NCI-H2227 (cell line): ENCODE results near the gene MS4A10.
A peak's percentile ranks its signal among the peaks of the same experiment; 100 is the strongest.

ENCODE experiments used
- DNase-seq: peaks from one replicate; lab custom pipeline; 2025; ENCODE audit not compliant: unreplicated experiment; lab: John Stamatoyannopoulos, UW

MS4A10 gene

DNA sequence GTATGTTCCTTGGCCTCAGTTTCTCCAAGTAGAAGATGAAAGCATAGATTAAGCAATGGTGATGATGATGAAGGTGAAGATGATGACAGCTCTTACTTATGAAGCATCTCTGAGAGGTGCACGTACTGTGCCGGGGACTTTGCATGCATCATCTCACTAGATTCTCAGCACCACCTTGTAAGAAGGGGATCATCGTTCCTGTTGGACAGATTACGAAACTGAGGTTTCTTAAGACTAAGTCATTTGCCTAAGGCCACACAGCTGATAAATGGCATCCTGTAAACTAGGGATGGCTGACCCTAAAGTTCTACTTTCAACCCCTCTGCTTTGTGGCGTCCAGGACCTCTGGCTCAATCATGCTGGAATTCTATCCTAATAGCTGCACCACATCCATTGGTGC is 19.8 kb upstream of the MS4A10 start:
- DNase-seq: no peak

DNA sequence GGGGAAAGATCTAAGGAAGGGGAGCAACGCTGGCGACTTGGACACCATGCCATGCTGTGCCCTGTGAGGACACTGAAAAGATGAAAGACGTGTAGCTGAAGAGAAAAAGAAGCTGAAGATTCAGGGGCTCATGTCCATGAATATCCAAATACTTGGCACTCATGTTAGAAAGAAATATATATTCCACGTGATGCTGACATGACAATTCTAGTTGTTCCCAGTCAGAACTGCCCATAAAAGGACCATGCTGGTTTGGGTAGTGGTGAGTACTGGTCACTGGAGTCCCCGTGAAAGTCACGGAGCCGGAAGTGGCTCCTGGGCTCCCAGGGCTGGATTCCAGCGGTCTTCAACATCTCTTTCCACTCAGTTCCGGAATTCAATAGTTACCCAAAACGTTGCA is 18.6 kb upstream of the MS4A10 start:
- no peak for DNase-seq

DNA sequence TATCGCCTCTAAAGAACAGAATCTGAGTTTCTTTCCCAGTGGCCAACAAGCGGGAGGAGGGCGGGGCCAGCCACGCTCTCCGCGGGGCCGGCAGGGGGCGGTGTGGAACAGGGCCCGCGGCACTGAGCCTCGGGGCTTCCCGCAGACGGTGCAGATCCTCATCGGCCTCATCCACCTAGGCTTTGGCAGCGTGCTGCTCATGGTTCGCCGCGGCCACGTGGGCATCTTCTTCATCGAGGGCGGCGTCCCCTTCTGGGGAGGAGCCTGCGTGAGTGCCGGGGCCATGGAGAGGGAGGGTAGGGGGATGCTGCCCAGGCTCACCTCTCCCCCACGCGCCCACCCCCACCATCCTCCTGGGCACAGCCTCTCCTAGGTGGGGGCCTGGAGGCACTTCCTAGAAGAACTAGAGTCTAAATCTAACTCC is 17.7 kb upstream of the MS4A10 start:
- no peak for DNase-seq

DNA sequence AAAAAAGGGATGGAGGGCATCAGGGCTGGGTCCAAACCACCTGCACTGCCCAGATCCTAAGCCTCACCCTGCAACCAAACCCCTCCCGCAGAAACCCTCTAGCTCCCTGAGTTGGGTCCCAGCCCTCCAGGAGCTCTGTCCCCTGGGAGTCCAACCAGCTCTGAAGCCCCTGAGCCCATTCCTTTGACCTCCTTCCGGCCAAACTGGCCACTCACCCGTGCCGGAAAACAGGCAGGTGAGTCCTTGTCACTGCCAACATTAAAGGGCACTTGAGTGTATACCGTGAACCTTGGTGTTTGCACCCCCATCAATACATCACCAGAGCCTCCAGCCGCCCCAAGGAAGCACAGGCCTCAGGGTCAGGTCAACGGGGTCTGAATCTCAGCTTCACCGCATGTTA is 16.9 kb upstream of the MS4A10 start:
- no peak for DNase-seq

DNA sequence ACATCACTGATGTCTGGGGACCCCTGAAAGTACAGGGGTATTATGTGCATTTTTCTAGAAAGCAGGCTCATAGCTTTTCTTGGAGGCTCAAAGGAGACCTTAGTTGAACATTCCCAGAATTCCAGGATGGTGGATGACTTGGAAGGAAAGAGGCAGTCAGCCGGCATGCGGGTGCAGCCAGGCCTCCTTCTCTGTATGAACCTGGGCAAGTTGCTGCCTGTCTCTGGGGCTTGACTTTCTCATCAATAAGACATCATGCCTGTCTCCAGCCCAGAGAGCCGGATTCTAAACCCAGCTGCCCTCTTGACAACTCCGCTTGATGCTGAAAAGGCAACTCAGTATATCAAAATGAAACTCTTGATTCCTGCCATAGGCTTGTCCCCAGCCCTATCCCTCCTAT is 15.9 kb upstream of the MS4A10 start:
- no peak for DNase-seq

DNA sequence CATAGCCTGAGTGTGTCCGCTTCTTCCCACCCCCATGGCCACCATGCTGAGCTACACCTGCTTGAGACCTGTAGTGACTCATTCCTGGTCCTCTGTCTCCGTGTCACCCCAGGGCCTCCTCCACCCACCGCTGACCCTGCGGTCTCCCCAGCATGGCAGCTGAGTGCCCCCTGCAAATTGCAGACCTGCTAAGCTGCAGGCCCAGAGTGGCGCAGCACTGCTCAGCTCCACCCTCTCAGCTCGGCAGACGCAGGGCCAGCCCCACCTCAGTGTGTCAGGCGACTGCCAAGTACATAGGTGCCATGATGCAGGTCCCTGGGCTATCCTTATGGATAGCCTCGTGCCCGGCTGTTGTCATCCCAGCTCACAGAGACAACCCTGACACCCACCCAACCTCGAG is 15.3 kb upstream of the MS4A10 start:
- DNase-seq: no peak

DNA sequence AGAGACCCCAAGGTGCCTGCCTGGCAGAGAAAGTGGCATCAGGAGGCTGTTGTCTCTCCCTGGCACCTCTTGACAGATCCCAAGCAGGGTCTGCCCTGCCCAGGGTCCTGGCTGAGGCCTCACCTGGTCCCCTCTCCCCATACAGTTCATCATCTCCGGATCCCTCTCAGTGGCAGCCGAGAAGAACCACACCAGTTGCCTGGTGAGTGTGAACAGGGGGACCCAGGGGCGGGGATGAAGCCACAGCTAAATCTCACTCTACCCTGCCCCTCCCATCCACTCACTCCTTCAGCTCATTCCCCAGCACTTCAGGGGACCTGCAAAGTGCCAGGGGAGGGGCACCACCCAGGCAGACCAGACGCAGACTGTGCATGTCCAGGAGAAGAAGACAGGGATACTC is 14.0 kb upstream of the MS4A10 start:
- DNase-seq: no peak

DNA sequence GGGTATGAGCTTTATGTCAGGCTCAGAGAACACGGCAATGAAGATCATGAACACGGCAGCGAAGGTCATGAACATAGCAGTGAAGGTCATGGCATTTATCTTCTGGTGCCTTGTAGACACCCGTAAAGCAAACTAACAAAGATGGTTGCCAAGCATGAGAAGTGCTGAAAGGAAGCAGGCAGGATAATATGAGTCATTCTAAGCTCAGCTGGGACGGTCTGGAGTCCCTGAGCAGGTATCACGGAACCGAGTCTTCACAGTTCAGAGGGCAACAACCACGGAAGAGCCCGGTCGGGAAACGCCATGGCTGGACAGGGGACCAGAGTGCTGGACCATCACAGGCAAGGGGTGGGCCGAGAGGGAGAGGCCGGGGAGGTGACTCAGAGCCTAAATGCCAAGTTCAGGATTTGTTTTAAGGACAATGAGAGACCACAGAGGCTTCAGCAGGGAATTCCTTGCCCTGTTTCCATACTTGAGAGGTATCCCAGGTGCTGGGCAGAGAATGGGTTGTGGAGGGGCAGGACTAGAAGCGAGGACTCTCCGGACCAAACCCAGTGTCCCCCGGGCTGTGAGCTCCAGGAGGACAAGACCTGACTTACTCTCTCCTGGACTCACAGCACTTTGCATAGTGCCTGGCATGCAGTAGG is 13.1 kb upstream of the MS4A10 start:
- DNase-seq: no peak

DNA sequence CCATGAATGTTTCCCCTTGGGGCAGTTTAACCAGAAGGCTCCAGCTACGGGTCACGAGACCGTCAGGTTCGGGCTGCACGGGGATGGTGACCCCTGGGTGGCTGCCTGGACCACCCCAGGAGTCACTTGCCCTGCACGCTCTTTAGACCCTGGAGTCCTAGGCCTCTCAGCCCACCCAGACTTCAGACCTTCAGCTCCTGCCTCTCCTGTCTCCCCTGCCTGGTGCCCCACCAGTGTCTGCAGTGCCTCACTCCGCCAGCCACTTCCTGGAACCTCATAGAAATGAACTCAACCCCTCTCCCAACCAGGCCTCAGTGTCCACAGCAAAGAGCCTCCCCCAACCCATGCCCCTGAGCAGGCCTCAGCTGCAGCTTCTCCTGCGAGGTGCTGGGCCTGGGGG is 12.5 kb upstream of the MS4A10 start:
- DNase-seq: no peak

DNA sequence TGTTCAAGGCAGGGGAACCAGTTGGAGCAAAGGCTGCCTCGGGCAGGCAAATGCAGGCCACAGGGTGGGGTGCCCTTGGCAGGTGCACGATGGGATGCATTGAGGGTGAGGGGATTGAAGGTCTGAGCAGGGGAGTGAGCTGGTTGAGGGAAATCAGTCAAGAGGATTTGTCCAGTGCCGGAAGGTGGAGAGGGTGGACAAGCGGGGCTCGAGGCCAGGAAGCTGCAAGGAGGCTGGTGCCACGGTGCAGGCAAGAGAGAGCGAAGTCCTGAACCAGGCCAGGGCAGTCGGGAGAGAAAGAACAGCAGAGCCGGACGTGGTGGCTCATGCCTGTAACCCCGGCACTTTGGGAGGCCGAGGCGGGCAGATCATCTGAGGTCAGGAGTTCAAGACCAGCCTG is 10.4 kb upstream of the MS4A10 start:
- no peak for DNase-seq

DNA sequence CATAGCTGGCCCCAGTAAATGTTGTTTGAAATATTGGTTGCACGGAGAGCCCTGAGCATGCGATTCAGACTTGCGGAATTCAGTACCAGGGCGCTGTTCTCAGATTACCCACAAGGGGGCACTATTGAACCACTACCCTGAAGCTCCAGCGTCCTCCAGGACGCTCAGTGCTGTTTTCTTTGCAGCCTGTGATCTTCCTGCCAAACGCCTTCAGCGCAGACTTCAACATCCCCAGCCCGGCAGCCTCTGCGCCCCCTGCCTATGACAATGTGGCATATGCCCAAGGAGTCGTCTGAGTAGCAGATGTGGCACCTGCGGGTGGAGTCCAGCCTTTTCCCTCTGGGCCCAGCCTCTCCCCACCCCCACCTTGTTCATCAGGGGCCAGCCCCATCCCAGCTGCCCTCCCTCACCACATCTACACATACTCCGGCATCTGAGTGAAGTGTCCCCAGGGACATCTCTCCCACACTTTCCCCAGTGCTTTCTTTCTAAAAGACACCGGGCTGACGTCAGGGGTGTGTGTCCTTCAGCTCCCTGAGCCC is 9.6 kb upstream of the MS4A10 start:
- DNase-seq: peak; percentile 90

DNA sequence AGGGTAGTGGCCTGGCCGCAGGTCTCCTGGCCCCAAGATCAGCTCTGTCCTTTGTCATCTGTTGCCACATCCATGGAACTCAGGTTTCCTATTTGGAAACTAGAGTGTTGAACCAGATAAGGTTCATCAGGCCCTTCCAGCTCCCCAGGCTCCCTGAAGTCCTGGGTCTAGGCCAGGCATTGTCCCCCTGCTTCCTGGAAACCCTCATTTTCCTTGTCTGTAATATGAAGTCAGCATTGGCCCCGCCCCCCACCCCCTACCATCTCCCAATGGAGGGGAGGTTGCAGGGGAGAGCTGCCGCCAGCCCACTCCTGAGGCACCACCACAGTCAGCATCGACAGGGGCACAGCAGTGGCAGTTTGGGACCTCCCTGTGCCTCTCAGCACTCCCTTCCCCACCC is 9.0 kb upstream of the MS4A10 start:
- no peak for DNase-seq

DNA sequence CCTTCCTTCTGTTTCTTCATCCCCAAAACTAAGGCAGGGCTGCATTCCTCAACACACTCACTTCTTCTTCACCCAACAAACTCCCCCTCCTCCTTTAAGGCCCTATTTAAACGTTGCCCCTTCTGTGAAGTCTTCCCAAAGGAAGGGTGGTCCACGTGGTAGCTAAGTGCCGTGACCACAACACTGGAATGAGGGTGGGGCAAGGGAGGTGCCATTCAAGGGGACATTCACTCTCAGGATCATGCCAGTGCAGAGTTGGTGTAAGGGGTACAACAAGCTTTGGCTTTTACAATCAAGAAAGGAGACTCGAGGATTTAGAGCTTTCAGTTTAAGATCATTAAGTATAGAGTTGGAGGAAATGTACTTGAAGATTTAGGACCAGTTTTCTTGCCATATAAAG is 8.0 kb upstream of the MS4A10 start:
- no peak for DNase-seq

DNA sequence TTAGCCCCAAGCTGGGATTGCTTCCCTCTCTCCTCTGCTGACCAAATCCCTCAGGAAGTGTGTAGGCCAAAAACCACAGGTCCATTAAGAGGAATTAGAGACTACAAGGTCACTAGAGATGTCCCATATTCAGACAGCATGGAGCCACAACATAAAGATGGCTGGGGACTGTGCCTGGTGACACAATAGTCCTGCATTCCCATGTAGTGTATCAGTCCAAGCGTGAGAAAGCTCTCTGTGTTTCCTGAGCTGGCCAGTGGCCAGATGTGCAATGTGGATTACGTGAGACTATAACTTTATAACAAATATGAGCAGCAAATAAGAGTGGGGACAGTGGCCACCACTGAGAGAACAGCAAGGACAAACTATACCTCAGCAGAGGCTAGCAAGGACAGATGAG is 7.6 kb upstream of the MS4A10 start:
- DNase-seq: no peak

DNA sequence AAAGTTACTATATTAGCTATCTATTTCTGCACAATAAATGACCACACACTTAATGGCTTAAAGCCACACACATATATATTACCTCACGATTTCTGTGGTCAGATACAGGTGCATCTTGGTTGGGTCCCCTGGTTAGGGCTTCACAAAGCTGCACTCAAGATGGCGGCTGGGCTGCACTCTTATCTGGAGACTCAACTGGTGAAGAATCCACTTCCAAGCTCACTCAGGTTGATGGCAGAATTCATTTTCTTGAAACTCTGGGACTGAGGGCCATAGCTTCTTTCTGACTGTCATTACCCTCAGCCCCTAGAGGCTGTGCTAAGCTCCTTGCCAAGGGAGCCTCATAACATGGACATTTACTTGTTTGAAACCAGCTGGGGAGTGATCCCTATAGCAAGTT is 5.1 kb upstream of the MS4A10 start:
- DNase-seq: no peak

DNA sequence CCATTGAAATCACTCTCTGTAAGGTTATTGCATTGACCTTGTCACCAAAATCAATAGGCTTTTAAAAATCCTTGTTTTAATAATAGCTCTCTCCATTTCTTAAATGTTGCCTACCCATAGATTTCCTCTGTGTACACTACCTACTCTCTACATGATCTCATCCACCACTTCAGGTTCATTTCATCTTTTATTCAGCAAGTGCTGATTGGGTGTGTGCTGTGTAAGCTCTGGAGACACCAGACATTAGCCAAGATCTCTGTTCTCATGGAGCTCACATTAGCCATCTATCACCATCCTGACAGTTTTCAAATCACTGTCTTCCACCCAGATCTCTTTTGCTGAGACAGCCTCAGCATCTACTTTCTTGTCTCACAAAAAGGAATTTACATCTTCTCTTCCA is 4.4 kb upstream of the MS4A10 start:
- DNase-seq: no peak

DNA sequence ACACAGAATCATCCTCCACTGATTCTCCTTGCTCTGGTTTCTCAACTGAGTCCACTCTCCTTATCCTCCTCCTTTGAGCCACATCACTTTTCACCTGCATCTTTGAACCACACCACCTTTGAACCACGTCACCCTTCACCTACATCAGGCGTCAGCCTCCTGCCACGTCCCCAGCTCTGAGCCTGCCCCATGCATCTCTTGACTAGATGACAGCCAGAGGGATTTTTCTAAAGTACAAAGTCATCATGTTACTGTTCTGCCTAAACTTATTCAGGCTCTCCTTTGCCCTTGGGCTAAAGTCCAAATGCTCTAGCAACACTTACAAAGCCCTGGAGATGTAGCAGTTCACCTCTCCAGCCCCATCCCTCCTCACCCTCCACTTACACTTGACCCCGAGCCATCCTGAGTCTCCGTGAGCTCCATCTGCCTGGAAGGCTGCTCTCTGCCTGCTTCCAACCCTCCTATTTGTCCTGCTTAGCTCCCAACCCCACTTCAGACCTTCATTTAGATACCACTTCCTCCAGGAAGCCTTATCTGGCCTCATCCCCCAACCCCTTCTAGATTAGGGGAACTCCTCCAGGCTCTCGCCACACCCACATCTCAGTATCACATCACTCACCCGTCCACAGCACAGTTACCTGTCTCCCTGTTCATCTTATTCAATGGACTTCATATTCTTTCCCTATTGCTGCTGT is 3.7 kb upstream of the MS4A10 start:
- DNase-seq: no peak

DNA sequence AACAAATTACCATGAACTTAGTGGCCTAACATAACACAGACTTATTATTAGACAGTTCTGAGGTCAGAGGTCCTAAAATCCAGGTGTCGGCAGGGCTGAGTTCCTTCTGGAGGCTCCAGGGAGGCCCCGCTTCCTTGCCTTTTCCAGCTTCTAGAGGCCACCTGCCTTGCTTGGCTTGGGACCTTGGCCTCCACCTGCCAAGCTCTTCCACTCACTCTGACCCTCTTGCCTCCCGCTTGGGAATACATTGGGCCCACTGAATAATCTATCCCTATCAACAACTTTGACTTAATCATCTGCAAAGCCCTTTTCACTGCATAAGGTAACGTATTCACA is 3.2 kb upstream of the MS4A10 start:
- DNase-seq: no peak

DNA sequence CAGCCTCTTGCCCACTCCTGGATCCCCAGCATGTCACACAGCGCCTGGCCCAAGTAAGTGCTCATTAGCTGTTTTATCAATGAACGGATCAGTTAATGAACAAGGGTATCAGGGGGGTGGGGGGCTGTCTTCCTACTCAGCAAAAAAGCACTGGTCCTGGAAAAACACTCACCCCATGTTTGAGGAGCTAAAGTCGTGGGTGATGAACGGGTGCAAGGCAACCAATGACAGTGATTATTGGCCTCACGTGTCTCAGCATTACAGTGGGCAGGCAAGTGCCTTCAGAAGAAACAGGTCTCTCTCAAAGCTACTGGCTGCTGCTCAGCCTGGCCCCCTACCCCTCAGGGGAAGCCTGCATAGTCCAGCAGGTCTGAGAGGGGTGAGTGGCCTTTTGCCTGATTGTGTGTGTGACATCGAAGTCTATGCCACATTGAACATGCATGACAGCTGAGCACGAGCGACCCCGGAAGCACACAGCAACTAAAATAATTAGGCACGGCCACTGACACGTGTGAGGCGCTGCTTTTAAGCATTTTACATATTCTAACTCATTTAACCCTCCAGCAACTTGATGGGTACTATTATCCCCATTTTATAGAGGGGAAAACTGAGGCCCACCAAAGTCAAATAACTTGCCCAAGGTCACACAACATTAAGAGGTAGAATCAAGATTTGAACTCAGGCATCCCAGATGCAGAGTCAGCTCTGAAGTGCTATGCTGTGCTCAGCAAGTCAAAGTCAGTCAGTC is 2.6 kb upstream of the MS4A10 start:
- no peak for DNase-seq

DNA sequence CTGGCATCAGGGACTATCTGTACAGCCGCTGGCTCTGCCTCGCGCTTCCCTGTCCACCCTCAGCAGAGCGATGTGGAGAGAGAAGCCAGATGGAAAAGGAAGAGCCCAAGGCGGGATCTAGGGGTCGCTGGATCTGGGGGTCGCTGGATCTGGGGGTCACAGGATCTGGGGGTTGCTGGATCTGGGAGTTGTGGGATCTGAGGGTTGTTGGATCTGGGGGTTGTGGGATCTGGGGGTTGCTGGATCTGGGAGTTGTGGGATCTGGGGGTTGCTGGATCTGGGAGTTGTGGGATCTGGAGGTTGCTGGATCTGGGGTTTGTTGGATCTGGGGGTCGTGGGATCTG is 2.0 kb upstream of the MS4A10 start:
- no peak for DNase-seq

DNA sequence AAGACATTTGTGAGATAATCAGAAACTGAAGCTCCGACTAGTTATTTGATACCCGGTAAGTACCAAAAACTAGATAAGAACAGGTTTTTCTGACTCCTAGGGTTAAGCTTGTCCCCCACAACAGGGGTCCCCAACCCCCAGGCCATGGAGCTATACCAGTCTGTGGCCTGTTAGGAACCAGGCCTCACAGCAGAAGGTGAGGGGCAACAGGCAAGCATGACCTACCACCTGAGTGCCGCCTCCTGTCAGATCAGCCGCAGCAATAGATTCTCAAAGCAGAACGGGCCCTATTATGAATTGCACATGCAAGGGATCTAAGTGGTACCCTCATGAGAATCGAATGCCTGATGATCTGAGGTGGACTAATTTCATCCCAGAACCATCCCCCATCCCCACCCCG is 1.2 kb upstream of the MS4A10 start:
- DNase-seq: no peak

DNA sequence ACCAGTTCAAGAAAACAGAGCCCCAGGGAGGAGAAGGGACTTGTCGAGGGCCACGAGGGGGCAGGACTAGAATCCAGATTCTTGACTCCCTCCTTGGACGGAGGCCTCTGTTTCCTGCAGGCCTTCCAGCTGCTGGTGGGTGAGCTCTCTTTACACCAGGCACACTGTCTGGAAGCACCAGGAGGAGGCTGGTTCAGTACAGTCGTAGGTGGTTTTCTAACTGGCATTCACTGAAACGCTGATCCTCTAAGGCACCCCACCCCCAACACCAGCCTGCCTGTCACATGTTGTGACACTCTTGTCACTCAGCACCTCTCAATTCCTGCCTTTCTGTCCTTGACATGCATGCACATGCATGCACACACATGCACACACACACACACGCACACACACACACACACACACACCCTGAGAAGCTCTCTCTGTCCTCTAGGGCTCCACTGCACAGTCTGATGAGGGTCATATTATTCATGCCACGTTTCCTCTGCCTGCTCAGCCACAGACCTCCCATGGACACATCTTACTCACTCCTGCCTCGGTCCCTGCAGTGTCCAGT is 751 bp downstream of the MS4A10 start:
- DNase-seq: no peak
